HepG2 (cell line): Measurements from ENCODE around the gene CD58. TPM values are rescaled to one million over a fixed set of nuclear protein-coding genes. Genes with fewer than 3 reads are reported as not detected.

ENCODE experiments used
- ATAC-seq: fragments of 200-7000 bp; cut with Tn5 transposase; 3 replicates; pipeline ENCODE4 v1.9.1; 2020; ENCODE audit warnings: mild to moderate bottlenecking, moderate library complexity
- BruUV-seq: library from RNA; stranded (reverse); fragments of 400-500 nt; replicated peaks from 2 replicates; lab custom pipeline; 2021; lab: Mats Ljungman, UMichigan
- CTCF ChIA-PET: fragments of 300-600 bp; formaldehyde crosslinking; extraction: SDS; loops from one replicate; lab custom pipeline; 2021; ENCODE audit warnings: low total read pairs, inconsistent platforms, low intra/inter-chr PET ratio; lab: Yijun Ruan, JAX
- POLR2A ChIA-PET: fragments of 350-600 bp; sonication (Branson Sonifier 250); formaldehyde crosslinking; loops from one replicate; lab custom pipeline; 2020; ENCODE audit warnings: antibody characterized with exemption, inconsistent platforms; lab: Yijun Ruan, JAX
- DNase-seq: peaks from one replicate; pipeline ENCODE4 v3.0.0-alpha.2; 2015; ENCODE audit warnings: low spot score
- FAIRE-seq: peaks from 3 replicates; lab custom pipeline; 2011; peaks lifted over from hg19 to GRCh38; lab: Jason Lieb, UNC
- H2AFZ ChIP-seq: one replicate; pipeline ENCODE4 v1.6.1; 2011; ENCODE audit warnings: low read length, inconsistent platforms
- H3K27ac ChIP-seq: fragments of 300-600 bp; 3 replicates; pipeline ENCODE4 v1.8.0; 2011; ENCODE audit warnings: mixed run types, mild to moderate bottlenecking, mixed read lengths, low read length, inconsistent platforms; ENCODE audit not compliant: insufficient read depth; ENCODE audit errors: extremely low read length
- H3K27me3 ChIP-seq, 2 experiments: fragments of 200-600 bp in 1 of 2; 2 replicates in 1 of 2; 3 replicates in 1 of 2; pipeline versions ENCODE4 v1.6.0 to v1.8.0; 2011; ENCODE audit warnings: low read length in 2 of 2, mild to moderate bottlenecking in 2 of 2, moderate library complexity in 2 of 2, inconsistent platforms in 1 of 2; ENCODE audit not compliant: insufficient read depth in 2 of 2, control insufficient read depth in 1 of 2
- H3K36me3 ChIP-seq, 2 experiments: fragments of 200-600 bp in 1 of 2; replicated peaks in 1 of 2; 2 replicates in 1 of 2; 3 replicates in 1 of 2; pipeline versions ENCODE4 v1.5.1 to v1.8.0; 2011; ENCODE audit warnings: low read length in 2 of 2, inconsistent platforms in 1 of 2; ENCODE audit not compliant: insufficient read depth in 2 of 2, control insufficient read depth in 1 of 2
- H3K4me1 ChIP-seq: 2 replicates; pipeline ENCODE4 v1.5.1; 2012; ENCODE audit warnings: low read length, inconsistent platforms; ENCODE audit not compliant: insufficient read depth
- H3K4me2 ChIP-seq: 2 replicates; pipeline ENCODE4 v1.6.0; 2011; ENCODE audit warnings: low read depth, low read length, inconsistent platforms
- H3K4me3 ChIP-seq, 3 experiments: fragments of 200-600 bp in 1 of 3; sonication (generic), shearing (Covaris generic) in 1 of 3; replicated peaks in 1 of 3; 2 replicates each; pipeline ENCODE4 v1.5.1; 2011 to 2016; ENCODE audit warnings: low read length in 3 of 3, inconsistent platforms in 2 of 3, low read depth in 2 of 3, mild to moderate bottlenecking in 2 of 3, control low read depth in 1 of 3, mixed read lengths in 1 of 3; ENCODE audit not compliant: insufficient read depth in 1 of 3
- H3K79me2 ChIP-seq: one replicate; pipeline ENCODE4 v1.6.1; 2011; ENCODE audit warnings: low read length, inconsistent platforms; ENCODE audit not compliant: insufficient read depth
- H3K9ac ChIP-seq: 2 replicates; pipeline ENCODE4 v1.6.0; 2011; ENCODE audit warnings: mild to moderate bottlenecking, low read depth, low read length, inconsistent platforms; ENCODE audit not compliant: insufficient read depth
- H3K9me3 ChIP-seq: 2 replicates; pipeline ENCODE4 v1.5.1; 2012; ENCODE audit warnings: mild to moderate bottlenecking, low read length
- H4K20me1 ChIP-seq: 2 replicates; pipeline ENCODE4 v1.6.0; 2011; ENCODE audit warnings: inconsistent platforms, mild to moderate bottlenecking, low read length, moderate library complexity; ENCODE audit not compliant: insufficient read depth
- MIER2 ChIP-seq: IDR thresholded peaks from 2 replicates; pipeline ENCODE4 v1.6.1; 2016; ENCODE audit warnings: missing biosample characterization, missing genetic modification reagents
- MTF1 ChIP-seq: sonication (generic); formaldehyde crosslinking; IDR thresholded peaks from 2 replicates; pipeline ENCODE4 v1.5.0; 2020; ENCODE audit warnings: missing genetic modification reagents
- PPARG ChIP-seq: conservative IDR thresholded peaks from 2 replicates; pipeline ENCODE4 v1.6.1; 2016; ENCODE audit warnings: missing biosample characterization, missing genetic modification reagents
- RBAK ChIP-seq: sonication (generic); formaldehyde crosslinking; IDR thresholded peaks from 2 replicates; pipeline ENCODE4 v1.5.1; 2020; ENCODE audit warnings: mild to moderate bottlenecking, missing genetic modification reagents
- RFX3 ChIP-seq: IDR thresholded peaks from 2 replicates; pipeline ENCODE4 v1.6.1; 2016; ENCODE audit warnings: missing biosample characterization, missing genetic modification reagents
- STAG1 ChIP-seq: sonication (generic); formaldehyde crosslinking; IDR thresholded peaks from 2 replicates; pipeline ENCODE4 v1.4.0; 2020; ENCODE audit warnings: missing genetic modification reagents
- ZNF501 ChIP-seq: sonication (generic); formaldehyde crosslinking; IDR thresholded peaks from 2 replicates; pipeline ENCODE4 v1.5.1; 2020; ENCODE audit warnings: mild to moderate bottlenecking, moderate library complexity, missing genetic modification reagents
- ZNF564 ChIP-seq: sonication (generic); formaldehyde crosslinking; IDR thresholded peaks from 2 replicates; pipeline ENCODE4 v1.8.1; 2023; ENCODE audit warnings: mild to moderate bottlenecking, missing genetic modification reagents
- WGBS: methylation state at CpG from one replicate; pipeline ENCODE4 v1.1.6; 2017; ENCODE audit warnings: low lambda C conversion rate; 5-methylcytosine and 5-hydroxymethylcytosine counted together
- in situ Hi-C: cut with HindIII; loops from 2 replicates; pipeline ENCODE4 v1.10.0; 2017; ENCODE audit warnings: low pct_unique_long_range_greater_than_20kb; ENCODE audit not compliant: extremely low pct_ligation_motif_present
- intact Hi-C: fragments of 100-400 bp; cut with micrococcal nuclease; formaldehyde crosslinking; loops from one replicate; pipeline ENCODE4 v1.10.0; 2022; ENCODE audit not compliant: unreplicated experiment
- polyA plus RNA-seq, 8 experiments: library from polyadenylated mRNA; depleted of rRNA in 3 of 8; stranded (reverse) in 7 of 8; unstranded in 1 of 8; fragments of >200 nt; fragmentation: Illumina TruSeq in 4 of 8; extraction: Trizol in 4 of 8; gene quantifications; 2 replicates each; pipeline versions ENCODE4 v1.2.1 to v1.2.3, GENCODE V29; 2011 to 2016; ENCODE audit warnings: low read depth in 4 of 8, missing spikeins in 1 of 8, mixed read lengths in 1 of 8; ENCODE audit not compliant: insufficient read depth in 1 of 8
- total RNA-seq, 5 experiments: library from RNA; depleted of rRNA; stranded (reverse); fragments of >200 nt; fragmentation: Illumina TruSeq; extraction: Trizol; gene quantifications; 2 replicates each; pipeline ENCODE4 v1.2.3, GENCODE V29; 2016; ENCODE audit warnings: low read depth in 1 of 5
- TF ChIP-seq, protein P1 (sequence below): sonication (generic); formaldehyde crosslinking; IDR thresholded peaks from 2 replicates; pipeline ENCODE4 v1.5.0; 2020; ENCODE audit warnings: mild to moderate bottlenecking, missing genetic modification reagents, borderline replicate concordance

CD58 gene
- total and polyA plus RNA-seq, 2 of the 13 experiments (the other 11 are each of a cell fraction or from before 2014, with no cell fraction given) = 9.4 to 13.5 TPM

DNA sequence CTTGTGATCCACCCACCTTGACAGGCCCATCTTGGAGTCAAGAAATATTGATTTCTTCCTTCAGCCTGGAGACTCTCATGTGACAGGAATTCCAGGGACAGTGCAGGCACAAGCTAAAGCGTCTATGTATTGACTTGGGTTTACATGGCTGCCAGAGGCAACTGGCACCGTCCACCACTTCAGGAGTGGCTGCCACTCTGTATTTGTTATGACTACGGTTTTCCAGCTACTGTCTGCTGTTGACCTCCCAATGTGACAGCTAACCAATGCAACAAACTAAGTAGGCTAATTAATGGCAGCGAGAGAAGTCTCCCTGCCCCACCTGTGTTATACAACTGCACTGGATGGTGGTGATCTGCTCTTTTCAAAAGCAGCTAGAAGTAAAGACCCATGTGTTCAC, 56.9 kb downstream of the CD58 start:
- H3K27ac ChIP-seq = no peak overlapping the region
- WGBS = 100% methylated on average over 4 of the region's 4 CpGs

DNA sequence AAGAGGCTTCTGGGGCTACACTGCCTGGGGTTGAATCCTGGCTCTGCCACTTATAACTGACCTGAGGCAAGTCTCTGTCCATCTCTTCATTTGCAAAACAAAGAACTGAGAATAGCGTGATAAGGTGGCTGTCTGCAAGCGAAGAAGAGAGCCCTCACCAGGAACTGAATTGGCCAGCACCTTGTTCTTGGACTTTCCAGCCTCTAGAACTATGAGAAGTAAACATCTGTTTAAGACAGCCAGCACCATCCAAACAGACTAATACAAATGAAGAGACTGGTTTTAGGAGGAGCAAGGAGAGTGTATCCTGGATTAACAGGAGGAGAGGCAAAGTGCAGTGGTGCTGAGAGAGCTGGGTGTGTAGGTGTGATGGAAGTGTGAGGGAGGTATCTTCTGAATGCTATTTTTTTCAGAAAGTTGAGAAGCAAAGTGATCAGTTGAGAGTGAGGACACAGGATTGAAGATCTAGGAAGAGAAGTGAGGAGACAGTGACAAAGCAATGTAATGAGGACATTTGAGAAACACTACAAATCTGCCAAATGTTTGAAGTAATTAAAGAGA, 59.3 kb downstream of the CD58 start:
- BruUV-seq = no TSS peak
- DNase-seq (no peak), FAIRE-seq (no peak), ATAC-seq (no peak)
- in situ Hi-C loops = no loop called here
- no peak overlapping the region for H3K4me2 ChIP-seq
- ChIA-PET POLR2A (no interaction called here), CTCF (no interaction called here)
- TF ChIP-seq, protein P1, sequence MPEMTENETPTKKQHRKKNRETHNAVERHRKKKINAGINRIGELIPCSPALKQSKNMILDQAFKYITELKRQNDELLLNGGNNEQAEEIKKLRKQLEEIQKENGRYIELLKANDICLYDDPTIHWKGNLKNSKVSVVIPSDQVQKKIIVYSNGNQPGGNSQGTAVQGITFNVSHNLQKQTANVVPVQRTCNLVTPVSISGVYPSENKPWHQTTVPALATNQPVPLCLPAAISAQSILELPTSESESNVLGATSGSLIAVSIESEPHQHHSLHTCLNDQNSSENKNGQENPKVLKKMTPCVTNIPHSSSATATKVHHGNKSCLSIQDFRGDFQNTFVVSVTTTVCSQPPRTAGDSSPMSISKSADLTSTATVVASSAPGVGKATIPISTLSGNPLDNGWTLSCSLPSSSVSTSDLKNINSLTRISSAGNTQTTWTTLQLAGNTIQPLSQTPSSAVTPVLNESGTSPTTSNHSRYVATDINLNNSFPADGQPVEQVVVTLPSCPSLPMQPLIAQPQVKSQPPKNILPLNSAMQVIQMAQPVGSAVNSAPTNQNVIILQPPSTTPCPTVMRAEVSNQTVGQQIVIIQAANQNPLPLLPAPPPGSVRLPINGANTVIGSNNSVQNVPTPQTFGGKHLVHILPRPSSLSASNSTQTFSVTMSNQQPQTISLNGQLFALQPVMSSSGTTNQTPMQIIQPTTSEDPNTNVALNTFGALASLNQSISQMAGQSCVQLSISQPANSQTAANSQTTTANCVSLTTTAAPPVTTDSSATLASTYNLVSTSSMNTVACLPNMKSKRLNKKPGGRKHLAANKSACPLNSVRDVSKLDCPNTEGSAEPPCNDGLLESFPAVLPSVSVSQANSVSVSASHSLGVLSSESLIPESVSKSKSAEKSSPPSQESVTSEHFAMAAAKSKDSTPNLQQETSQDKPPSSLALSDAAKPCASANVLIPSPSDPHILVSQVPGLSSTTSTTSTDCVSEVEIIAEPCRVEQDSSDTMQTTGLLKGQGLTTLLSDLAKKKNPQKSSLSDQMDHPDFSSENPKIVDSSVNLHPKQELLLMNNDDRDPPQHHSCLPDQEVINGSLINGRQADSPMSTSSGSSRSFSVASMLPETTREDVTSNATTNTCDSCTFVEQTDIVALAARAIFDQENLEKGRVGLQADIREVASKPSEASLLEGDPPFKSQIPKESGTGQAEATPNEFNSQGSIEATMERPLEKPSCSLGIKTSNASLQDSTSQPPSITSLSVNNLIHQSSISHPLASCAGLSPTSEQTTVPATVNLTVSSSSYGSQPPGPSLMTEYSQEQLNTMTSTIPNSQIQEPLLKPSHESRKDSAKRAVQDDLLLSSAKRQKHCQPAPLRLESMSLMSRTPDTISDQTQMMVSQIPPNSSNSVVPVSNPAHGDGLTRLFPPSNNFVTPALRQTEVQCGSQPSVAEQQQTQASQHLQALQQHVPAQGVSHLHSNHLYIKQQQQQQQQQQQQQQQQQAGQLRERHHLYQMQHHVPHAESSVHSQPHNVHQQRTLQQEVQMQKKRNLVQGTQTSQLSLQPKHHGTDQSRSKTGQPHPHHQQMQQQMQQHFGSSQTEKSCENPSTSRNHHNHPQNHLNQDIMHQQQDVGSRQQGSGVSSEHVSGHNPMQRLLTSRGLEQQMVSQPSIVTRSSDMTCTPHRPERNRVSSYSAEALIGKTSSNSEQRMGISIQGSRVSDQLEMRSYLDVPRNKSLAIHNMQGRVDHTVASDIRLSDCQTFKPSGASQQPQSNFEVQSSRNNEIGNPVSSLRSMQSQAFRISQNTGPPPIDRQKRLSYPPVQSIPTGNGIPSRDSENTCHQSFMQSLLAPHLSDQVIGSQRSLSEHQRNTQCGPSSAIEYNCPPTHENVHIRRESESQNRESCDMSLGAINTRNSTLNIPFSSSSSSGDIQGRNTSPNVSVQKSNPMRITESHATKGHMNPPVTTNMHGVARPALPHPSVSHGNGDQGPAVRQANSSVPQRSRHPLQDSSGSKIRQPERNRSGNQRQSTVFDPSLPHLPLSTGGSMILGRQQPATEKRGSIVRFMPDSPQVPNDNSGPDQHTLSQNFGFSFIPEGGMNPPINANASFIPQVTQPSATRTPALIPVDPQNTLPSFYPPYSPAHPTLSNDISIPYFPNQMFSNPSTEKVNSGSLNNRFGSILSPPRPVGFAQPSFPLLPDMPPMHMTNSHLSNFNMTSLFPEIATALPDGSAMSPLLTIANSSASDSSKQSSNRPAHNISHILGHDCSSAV (CRISPR knock-in tag) = no peak
- peak; percentile 93; the same call in 1 of the 2 replicates for TF ChIP-seq ZNF564 (CRISPR knock-in tag)
- H3K9me3 ChIP-seq = no peaks in the 10 kb centered on the region
- intact Hi-C loops = no loop called here
- no peaks in the 10 kb centered on the region for H3K27me3 ChIP-seq
- H3K4me1 ChIP-seq = peaks cover 35% of the 10 kb centered on the region
- no peak overlapping the region for H3K9ac ChIP-seq
- H3K36me3 ChIP-seq = peaks cover 5 to 23% of the 10 kb centered on the region in 2 experiments
- H3K79me2 ChIP-seq = peaks cover 22% of the 10 kb centered on the region
- 72% methylated on average over 2 of the region's 2 CpGs for WGBS
- no peak overlapping the region for H3K27ac ChIP-seq
- no peak overlapping the region for H3K4me3 ChIP-seq
- peaks cover 16% of the 10 kb centered on the region for H4K20me1 ChIP-seq
- H2AFZ ChIP-seq = no peak overlapping the region

More for the DNA sequence above, 56.9 kb downstream of the CD58 start:
- no peak overlapping the region for H3K9ac ChIP-seq
- no peak for DNase-seq
- no peak overlapping the region for H3K4me2 ChIP-seq
- in situ Hi-C loops (no loop called here), intact Hi-C loops (no loop called here)
- no peaks in the 10 kb centered on the region for H3K9me3 ChIP-seq
- ATAC-seq = no peak
- peaks cover 16% of the 10 kb centered on the region for H4K20me1 ChIP-seq
- ChIA-PET CTCF (no interaction called here), POLR2A (no interaction called here)
- peaks cover 7 to 29% of the 10 kb centered on the region in 2 experiments for H3K36me3 ChIP-seq
- no TSS peak for BruUV-seq
- TF ChIP-seq RFX3 (CRISPR knock-in tag) = no peak
- TF ChIP-seq PPARG (CRISPR knock-in tag) = no peak
- no peak for TF ChIP-seq MIER2 (CRISPR knock-in tag)
- TF ChIP-seq MTF1 = no peak
- TF ChIP-seq RBAK (CRISPR knock-in tag) = no peak
- no peak for TF ChIP-seq STAG1 (CRISPR knock-in tag)
- TF ChIP-seq ZNF501 (CRISPR knock-in tag) = no peak
- no peaks in the 10 kb centered on the region for H3K27me3 ChIP-seq
- peaks cover 17% of the 10 kb centered on the region for H3K79me2 ChIP-seq
- H3K4me1 ChIP-seq = peaks cover 19% of the 10 kb centered on the region
- no peak for FAIRE-seq
- no peak overlapping the region for H3K4me3 ChIP-seq
- no peak overlapping the region for H2AFZ ChIP-seq
